GM13976 (cell line): ENCODE data around the gene OR8G5.

Source experiments
- DNase-seq: peaks from one replicate; pipeline ENCODE4 v3.0.0; 2012; ENCODE audit warnings: low spot score
- CTCF ChIP-seq: IDR thresholded peaks from 2 replicates; pipeline ENCODE4 v1.5.1; 2012; ENCODE audit warnings: borderline replicate concordance, mild to moderate bottlenecking; ENCODE audit not compliant: insufficient read depth; ENCODE audit errors: extremely low read depth, missing control alignments, control extremely low read depth
- in situ Hi-C: fragments of 300-500 bp; cut with MboI; formaldehyde crosslinking; loops from one replicate; pipeline ENCODE4 v1.12.0; 2022; ENCODE audit warnings: low sequenced_read_pairs, mixed read lengths, inconsistent platforms; ENCODE audit not compliant: unreplicated experiment

OR8G5 gene

GRCh38 chr11:124274000-124274399 lies 17.8 kb downstream of the OR8G5 start:
- TF ChIP-seq CTCF: no peak
- in situ Hi-C loops: no loop called here

GRCh38 chr11:124276081-124276480 lies 19.9 kb downstream of the OR8G5 start:
- DNase-seq: no peak
- TF ChIP-seq CTCF: no peak
- in situ Hi-C loops: no loop called here

More at GRCh38 chr11:124274000-124274399, 17.8 kb downstream of the OR8G5 start:
- no peak for DNase-seq

- DNase-seq: no peak
- TF ChIP-seq CTCF: no peak
- in situ Hi-C loops: no loop called here
Observed at GRCh38 chr11:124277207-124277606, 21.0 kb downstream of the OR8G5 start.

- no peak for TF ChIP-seq CTCF
- no peak for DNase-seq
- in situ Hi-C loops: no loop called here
Observed at GRCh38 chr11:124277804-124278203, 21.6 kb downstream of the OR8G5 start.

- DNase-seq: no peak
- TF ChIP-seq CTCF: no peak
- in situ Hi-C loops: no loop called here
Observed at GRCh38 chr11:124278261-124278660, 22.1 kb downstream of the OR8G5 start.

GRCh38 chr11:124285610-124286344 lies 29.6 kb downstream of the OR8G5 start:
- DNase-seq: no peak
- TF ChIP-seq CTCF: no peak
- in situ Hi-C loops: no loop called here

GRCh38 chr11:124294687-124295086 lies 38.5 kb downstream of the OR8G5 start:
- DNase-seq: no peak
- no peak for TF ChIP-seq CTCF
- in situ Hi-C loops: no loop called here
